Keratinocyte (primary cell): ENCODE measurements around the gene NSMCE3.

Source experiments
- CTCF ChIP-seq, 3 experiments: IDR thresholded peaks in 1 of 3; conservative IDR thresholded peaks in 1 of 3; optimal IDR thresholded peaks in 1 of 3; 2 replicates in 2 of 3; 3 replicates in 1 of 3; pipeline versions ENCODE3 to v1.5.1; 2011; ENCODE audit warnings: low read length in 3 of 3, mild to moderate bottlenecking in 3 of 3, moderate library complexity in 2 of 3, control low read depth in 1 of 3, inconsistent platforms in 1 of 3; ENCODE audit not compliant: insufficient read depth in 2 of 3; ENCODE audit errors: extremely low read depth in 1 of 3
- EZH2 ChIP-seq: IDR thresholded peaks from one replicate; pipeline ENCODE4 v1.6.1; 2012; ENCODE audit warnings: inconsistent platforms, mild to moderate bottlenecking, low read length, moderate library complexity

- no peak for TF ChIP-seq CTCF (optimal IDR thresholded peaks at IDR 0.05 in 1 of 3, IDR thresholded peaks at IDR 0.05 in 1 of 3, conservative IDR thresholded peaks at IDR 0.05 in 1 of 3; ENCODE audit: extremely low read depth in 1 of 3, insufficient read depth in 2 of 3, low read length in 3 of 3)
- TF ChIP-seq EZH2: no peak
These were observed at the start of gene NSMCE3 for GRCh38 chr15:29269485-29270168.
